HepG2 (cell line): Measurements from ENCODE around the gene HOXD4. TPM values are rescaled to one million over a fixed set of nuclear protein-coding genes. Genes with fewer than 3 reads are reported as not detected.

ENCODE experiments used
- ATAC-seq: fragments of 200-7000 bp; cut with Tn5 transposase; 3 replicates; pipeline ENCODE4 v1.9.1; 2020; ENCODE audit warnings: mild to moderate bottlenecking, moderate library complexity
- BruUV-seq: library from RNA; stranded (reverse); fragments of 400-500 nt; replicated peaks from 2 replicates; lab custom pipeline; 2021; lab: Mats Ljungman, UMichigan
- CTCF ChIA-PET: fragments of 300-600 bp; formaldehyde crosslinking; extraction: SDS; loops from one replicate; lab custom pipeline; 2021; ENCODE audit warnings: low total read pairs, inconsistent platforms, low intra/inter-chr PET ratio; lab: Yijun Ruan, JAX
- POLR2A ChIA-PET: fragments of 350-600 bp; sonication (Branson Sonifier 250); formaldehyde crosslinking; loops from one replicate; lab custom pipeline; 2020; ENCODE audit warnings: antibody characterized with exemption, inconsistent platforms; lab: Yijun Ruan, JAX
- DNase-seq: peaks from one replicate; pipeline ENCODE4 v3.0.0-alpha.2; 2015; ENCODE audit warnings: low spot score
- FAIRE-seq: peaks from 3 replicates; lab custom pipeline; 2011; peaks lifted over from hg19 to GRCh38; lab: Jason Lieb, UNC
- H2AFZ ChIP-seq: one replicate; pipeline ENCODE4 v1.6.1; 2011; ENCODE audit warnings: low read length, inconsistent platforms
- H3K27ac ChIP-seq: fragments of 300-600 bp; 3 replicates; pipeline ENCODE4 v1.8.0; 2011; ENCODE audit warnings: mixed run types, mild to moderate bottlenecking, mixed read lengths, low read length, inconsistent platforms; ENCODE audit not compliant: insufficient read depth; ENCODE audit errors: extremely low read length
- H3K27me3 ChIP-seq, 2 experiments: fragments of 200-600 bp in 1 of 2; 2 replicates in 1 of 2; 3 replicates in 1 of 2; pipeline versions ENCODE4 v1.6.0 to v1.8.0; 2011; ENCODE audit warnings: low read length in 2 of 2, mild to moderate bottlenecking in 2 of 2, moderate library complexity in 2 of 2, inconsistent platforms in 1 of 2; ENCODE audit not compliant: insufficient read depth in 2 of 2, control insufficient read depth in 1 of 2
- H3K36me3 ChIP-seq, 2 experiments: fragments of 200-600 bp in 1 of 2; replicated peaks in 1 of 2; 2 replicates in 1 of 2; 3 replicates in 1 of 2; pipeline versions ENCODE4 v1.5.1 to v1.8.0; 2011; ENCODE audit warnings: low read length in 2 of 2, inconsistent platforms in 1 of 2; ENCODE audit not compliant: insufficient read depth in 2 of 2, control insufficient read depth in 1 of 2
- H3K4me1 ChIP-seq: 2 replicates; pipeline ENCODE4 v1.5.1; 2012; ENCODE audit warnings: low read length, inconsistent platforms; ENCODE audit not compliant: insufficient read depth
- H3K4me2 ChIP-seq: 2 replicates; pipeline ENCODE4 v1.6.0; 2011; ENCODE audit warnings: low read depth, low read length, inconsistent platforms
- H3K4me3 ChIP-seq, 3 experiments: fragments of 200-600 bp in 1 of 3; sonication (generic), shearing (Covaris generic) in 1 of 3; replicated peaks in 1 of 3; 2 replicates each; pipeline ENCODE4 v1.5.1; 2011 to 2016; ENCODE audit warnings: low read length in 3 of 3, inconsistent platforms in 2 of 3, low read depth in 2 of 3, mild to moderate bottlenecking in 2 of 3, control low read depth in 1 of 3, mixed read lengths in 1 of 3; ENCODE audit not compliant: insufficient read depth in 1 of 3
- H3K79me2 ChIP-seq: one replicate; pipeline ENCODE4 v1.6.1; 2011; ENCODE audit warnings: low read length, inconsistent platforms; ENCODE audit not compliant: insufficient read depth
- H3K9ac ChIP-seq: 2 replicates; pipeline ENCODE4 v1.6.0; 2011; ENCODE audit warnings: mild to moderate bottlenecking, low read depth, low read length, inconsistent platforms; ENCODE audit not compliant: insufficient read depth
- H3K9me3 ChIP-seq: 2 replicates; pipeline ENCODE4 v1.5.1; 2012; ENCODE audit warnings: mild to moderate bottlenecking, low read length
- H4K20me1 ChIP-seq: 2 replicates; pipeline ENCODE4 v1.6.0; 2011; ENCODE audit warnings: inconsistent platforms, mild to moderate bottlenecking, low read length, moderate library complexity; ENCODE audit not compliant: insufficient read depth
- DBP ChIP-seq: sonication (generic); formaldehyde crosslinking; IDR thresholded peaks from 2 replicates; pipeline ENCODE4 v1.4.0; 2020; ENCODE audit warnings: missing genetic modification reagents; ENCODE audit errors: not compliant biosample characterization
- EZH2 ChIP-seq: conservative IDR thresholded peaks from 2 replicates; pipeline ENCODE4 v1.6.1; 2012; ENCODE audit warnings: mild to moderate bottlenecking, low read depth, low read length, moderate library complexity
- KLF16 ChIP-seq, 2 experiments: sonication (generic) in 1 of 2; formaldehyde crosslinking in 1 of 2; IDR thresholded peaks; 2 replicates each; pipeline versions ENCODE4 v1.6.1 to v1.8.0; 2016 to 2023; ENCODE audit warnings: missing genetic modification reagents in 2 of 2, missing compliant biosample characterization in 1 of 2
- POLR2A ChIP-seq, 2 experiments: IDR thresholded peaks; 2 replicates each; pipeline ENCODE4 v1.6.1; 2011; ENCODE audit warnings: low read depth in 2 of 2, low read length in 2 of 2, mild to moderate bottlenecking in 1 of 2, moderate library complexity in 1 of 2; ENCODE audit not compliant: insufficient read depth in 1 of 2
- RORA ChIP-seq: sonication (generic); formaldehyde crosslinking; IDR thresholded peaks from 2 replicates; pipeline ENCODE4 v1.5.0; 2020; ENCODE audit warnings: mild to moderate bottlenecking, missing genetic modification reagents, moderate library complexity
- WGBS: methylation state at CpG from one replicate; pipeline ENCODE4 v1.1.6; 2017; ENCODE audit warnings: low lambda C conversion rate; 5-methylcytosine and 5-hydroxymethylcytosine counted together
- in situ Hi-C: cut with HindIII; loops from 2 replicates; pipeline ENCODE4 v1.10.0; 2017; ENCODE audit warnings: low pct_unique_long_range_greater_than_20kb; ENCODE audit not compliant: extremely low pct_ligation_motif_present
- intact Hi-C: fragments of 100-400 bp; cut with micrococcal nuclease; formaldehyde crosslinking; loops from one replicate; pipeline ENCODE4 v1.10.0; 2022; ENCODE audit not compliant: unreplicated experiment
- polyA plus RNA-seq, 8 experiments: library from polyadenylated mRNA; depleted of rRNA in 3 of 8; stranded (reverse) in 7 of 8; unstranded in 1 of 8; fragments of >200 nt; fragmentation: Illumina TruSeq in 4 of 8; extraction: Trizol in 4 of 8; gene quantifications; 2 replicates each; pipeline versions ENCODE4 v1.2.1 to v1.2.3, GENCODE V29; 2011 to 2016; ENCODE audit warnings: low read depth in 4 of 8, missing spikeins in 1 of 8, mixed read lengths in 1 of 8; ENCODE audit not compliant: insufficient read depth in 1 of 8
- total RNA-seq, 5 experiments: library from RNA; depleted of rRNA; stranded (reverse); fragments of >200 nt; fragmentation: Illumina TruSeq; extraction: Trizol; gene quantifications; 2 replicates each; pipeline ENCODE4 v1.2.3, GENCODE V29; 2016; ENCODE audit warnings: low read depth in 1 of 5

Gene HOXD4
- total and polyA plus RNA-seq, 2 of the 13 experiments (the other 11 are each of a cell fraction or from before 2014, with no cell fraction given): not detected

DNA sequence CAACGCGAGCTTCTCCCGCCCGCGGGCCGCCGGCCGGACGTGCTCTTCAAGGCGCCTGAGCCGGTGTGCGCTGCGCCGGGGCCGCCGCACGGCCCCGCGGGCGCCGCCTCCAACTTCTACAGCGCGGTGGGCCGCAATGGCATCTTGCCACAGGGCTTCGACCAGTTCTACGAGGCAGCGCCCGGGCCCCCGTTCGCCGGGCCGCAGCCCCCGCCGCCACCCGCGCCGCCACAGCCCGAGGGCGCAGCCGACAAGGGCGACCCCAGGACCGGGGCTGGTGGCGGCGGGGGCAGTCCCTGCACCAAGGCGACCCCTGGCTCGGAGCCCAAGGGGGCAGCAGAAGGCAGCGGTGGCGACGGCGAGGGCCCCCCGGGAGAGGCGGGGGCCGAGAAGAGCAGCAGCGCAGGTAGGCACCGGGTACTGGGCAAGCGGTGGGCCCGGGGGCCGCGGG, 43.6 kb upstream of the HOXD4 start:
- intact Hi-C loops (no loop called here), in situ Hi-C loops (loop anchor here (10.0 kb wide), 1 partner anchor 1073 kb away; no protein-coding TSS in a partner anchor)
- H3K9me3 ChIP-seq: no peaks in the 10 kb centered on the region
- H3K4me3 ChIP-seq: no peak overlapping the region
- FAIRE-seq: no peak
- no peak for DNase-seq
- POLR2A ChIA-PET: no interaction called here
- H3K79me2 ChIP-seq: no peaks in the 10 kb centered on the region
- peaks cover 29 to 88% of the 10 kb centered on the region in 2 experiments for H3K27me3 ChIP-seq
- no peak overlapping the region for H3K4me2 ChIP-seq
- CTCF ChIA-PET: no interaction called here
- H2AFZ ChIP-seq: no peak overlapping the region
- BruUV-seq: no TSS peak
- no peak for ATAC-seq
- H3K27ac ChIP-seq: no peak overlapping the region
- TF ChIP-seq POLR2A (IDR thresholded peaks at IDR 0.05; ENCODE audit: insufficient read depth in 1 of 2, low read depth in 2 of 2, low read length in 2 of 2) (no peak), KLF16 (CRISPR knock-in tag; IDR thresholded peaks at IDR 0.05) (no peak)
- no peaks in the 10 kb centered on the region; the same call in 1 of the 2 replicates for H4K20me1 ChIP-seq
- no peaks in the 10 kb centered on the region for H3K4me1 ChIP-seq
- H3K9ac ChIP-seq: no peak overlapping the region
- no peaks in the 10 kb centered on the region for H3K36me3 ChIP-seq
- WGBS: 85% methylated on average over 45 of the region's 59 CpGs

GRCh38 chr2:176109192-176109901, 42.0 kb upstream of the HOXD4 start:
- FAIRE-seq (no peak), DNase-seq (no peak), ATAC-seq (no peak)
- intact Hi-C loops: no loop called here
- Histone ChIP-seq H3K4me3 (no peak overlapping the region; a peak in 1 of 6 replicates), H3K79me2 (no peaks in the 10 kb centered on the region), H3K36me3 (no peaks in the 10 kb centered on the region), H3K9me3 (no peaks in the 10 kb centered on the region), H2AFZ (no peak overlapping the region), H3K9ac (no peak overlapping the region), H3K4me2 (peak overlapping the region; percentile 38; the same call in 1 of the 2 replicates), H3K27ac (no peak overlapping the region), H3K4me1 (peaks cover 7% of the 10 kb centered on the region), H3K27me3 (peaks cover 30 to 88% of the 10 kb centered on the region in 2 experiments), H4K20me1 (no peaks in the 10 kb centered on the region)
- no TSS peak for BruUV-seq
- in situ Hi-C loops: loop anchor here (10.0 kb wide), 1 partner anchor 1075 kb away; no protein-coding TSS in a partner anchor
- POLR2A ChIA-PET: no interaction called here
- CTCF ChIA-PET: no interaction called here
- 50% methylated on average over 26 of the region's 26 CpGs for WGBS
- no peak for TF ChIP-seq DBP
- TF ChIP-seq EZH2: peak; percentile 90
- no peak for TF ChIP-seq RORA (CRISPR knock-in tag)
